Ovary (tissue), 3 donors: ENCODE data around the gene MDM1.

Source experiments
- CTCF ChIP-seq, 3 donors: fragments of 450-650 bp in 2 of 3; fragments of 200-600 bp in 1 of 3; IDR thresholded peaks; one replicate each; pipeline versions ENCODE4 v1.5.1 to v1.8.0; 2016 to 2022; ENCODE audit warnings: antibody characterized with exemption in 3 of 3, mild to moderate bottlenecking in 1 of 3
- EP300 ChIP-seq: sonication (generic); formaldehyde crosslinking; IDR thresholded peaks from one replicate; pipeline ENCODE4 v1.6.1; 2017; ENCODE audit warnings: antibody characterized with exemption
- donor health status: DM: no; HTN: no; CAD: no.

GRCh38 chr12:68331869-68332727 is at the start of gene MDM1:
- TF ChIP-seq CTCF (IDR thresholded peaks at IDR 0.05): no peak
- no peak for TF ChIP-seq EP300
